ENCODE data around the gene DLGAP1.

The DLGAP1 gene

DNA sequence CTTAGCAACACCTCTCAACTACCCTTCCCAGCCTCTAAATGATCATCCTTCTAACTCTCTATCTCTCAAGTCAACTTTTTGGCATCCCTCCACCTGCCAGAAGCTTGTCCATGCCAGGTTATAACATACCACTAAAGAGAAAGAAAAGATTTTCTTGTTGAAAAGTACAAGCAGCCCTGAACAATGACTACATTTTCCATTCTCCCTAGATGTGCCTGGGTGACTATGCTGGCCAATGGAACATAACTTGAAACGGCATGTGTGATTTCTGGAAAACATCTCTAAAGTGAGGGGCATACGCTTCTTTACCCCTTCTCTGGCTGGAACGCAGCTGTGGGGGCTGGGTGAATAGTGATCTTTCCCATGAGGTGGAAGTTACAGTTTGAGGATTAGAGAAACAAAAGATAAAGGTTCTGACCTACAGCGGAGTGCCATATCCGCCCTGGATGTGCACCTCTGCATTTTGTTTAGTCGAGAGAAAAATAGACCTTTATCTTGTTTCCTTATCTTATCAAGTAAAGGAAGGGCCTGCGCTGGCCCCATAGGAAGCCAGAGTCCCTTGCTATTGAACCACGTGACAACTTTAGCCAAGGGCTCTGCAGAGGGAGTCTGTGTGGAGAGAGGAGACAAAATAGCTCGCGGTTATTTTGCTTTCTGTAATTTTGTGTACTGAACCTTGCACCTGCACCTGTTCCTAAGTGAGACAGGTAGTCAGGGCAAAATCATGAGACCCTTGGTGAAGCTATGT, 568.4 kb downstream of the DLGAP1 start:
- Histone ChIP-seq H3K27ac (ENCODE audit: low read length) (no peak overlapping the region), H3K4me1 (ENCODE audit: control insufficient read depth in 1 of 2, insufficient read depth in 2 of 2, low read length in 2 of 2) (no peaks in the 10 kb centered on the region), H3K4me3 (ENCODE audit: low read depth in 1 of 2, low read length in 2 of 2) (no peak overlapping the region), H3K9me3 (ENCODE audit: control insufficient read depth in 1 of 2, low read length in 2 of 2) (no peaks in the 10 kb centered on the region), H3K27me3 (ENCODE audit: low read depth, low read length) (no peaks in the 10 kb centered on the region), H3K36me3 (ENCODE audit: control insufficient read depth in 1 of 2, insufficient read depth in 2 of 2, low read length in 2 of 2) (no peaks in the 10 kb centered on the region)

DNA sequence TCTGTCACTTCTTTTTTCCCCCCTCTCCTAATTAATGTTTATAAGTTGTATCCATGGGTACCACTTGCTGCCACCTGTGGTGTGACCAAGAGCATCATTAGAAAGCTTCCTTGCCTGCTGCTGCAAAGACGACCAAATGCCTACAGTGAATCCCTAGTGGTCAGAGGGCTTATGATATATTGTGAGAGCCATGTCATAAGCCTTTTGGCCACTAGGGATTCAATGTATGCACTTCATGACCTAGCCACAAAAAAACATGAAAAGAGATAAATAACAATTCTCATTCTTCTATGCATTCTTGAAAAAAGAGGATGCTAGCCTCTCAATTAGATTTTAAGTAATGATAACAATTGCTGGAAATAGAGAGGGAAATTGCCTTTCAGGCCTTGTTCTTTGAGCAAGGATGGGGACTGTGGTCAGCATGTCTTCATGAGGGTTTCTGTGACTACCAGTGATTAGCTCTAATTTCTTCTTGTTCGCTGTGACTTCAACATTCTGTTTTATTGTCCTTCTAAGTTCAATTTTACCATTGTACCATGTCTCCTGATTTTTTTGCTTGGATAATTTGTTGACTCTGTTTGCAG, 569.8 kb downstream of the DLGAP1 start:
- Histone ChIP-seq H3K9me3 (ENCODE audit: control insufficient read depth in 1 of 2, low read length in 2 of 2) (no peaks in the 10 kb centered on the region), H3K27me3 (ENCODE audit: low read depth, low read length) (no peaks in the 10 kb centered on the region), H3K4me3 (ENCODE audit: low read depth in 1 of 2, low read length in 2 of 2) (no peak overlapping the region), H3K36me3 (ENCODE audit: control insufficient read depth in 1 of 2, insufficient read depth in 2 of 2, low read length in 2 of 2) (no peaks in the 10 kb centered on the region), H3K4me1 (ENCODE audit: control insufficient read depth in 1 of 2, insufficient read depth in 2 of 2, low read length in 2 of 2) (no peaks in the 10 kb centered on the region), H3K27ac (ENCODE audit: low read length) (no peak overlapping the region)

DNA sequence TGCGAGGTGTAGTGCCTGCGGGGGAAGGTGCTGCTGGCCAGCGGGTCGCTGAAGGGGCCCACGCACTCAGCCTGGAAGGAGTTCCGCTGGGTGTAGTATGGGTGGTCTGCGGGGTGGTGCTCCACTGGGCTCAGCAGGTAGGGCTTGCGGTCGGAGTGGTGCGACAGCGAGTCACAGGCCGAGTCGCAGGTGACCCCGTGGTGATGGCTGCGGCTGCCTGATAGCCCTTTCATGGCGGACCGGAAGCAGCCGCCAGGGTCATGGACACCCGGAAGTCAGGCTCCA, 575.3 kb downstream of the DLGAP1 start:
- no peak overlapping the region for H3K27ac ChIP-seq (ENCODE audit: low read length)
- no peaks in the 10 kb centered on the region for H3K27me3 ChIP-seq (ENCODE audit: low read depth, low read length)

DNA sequence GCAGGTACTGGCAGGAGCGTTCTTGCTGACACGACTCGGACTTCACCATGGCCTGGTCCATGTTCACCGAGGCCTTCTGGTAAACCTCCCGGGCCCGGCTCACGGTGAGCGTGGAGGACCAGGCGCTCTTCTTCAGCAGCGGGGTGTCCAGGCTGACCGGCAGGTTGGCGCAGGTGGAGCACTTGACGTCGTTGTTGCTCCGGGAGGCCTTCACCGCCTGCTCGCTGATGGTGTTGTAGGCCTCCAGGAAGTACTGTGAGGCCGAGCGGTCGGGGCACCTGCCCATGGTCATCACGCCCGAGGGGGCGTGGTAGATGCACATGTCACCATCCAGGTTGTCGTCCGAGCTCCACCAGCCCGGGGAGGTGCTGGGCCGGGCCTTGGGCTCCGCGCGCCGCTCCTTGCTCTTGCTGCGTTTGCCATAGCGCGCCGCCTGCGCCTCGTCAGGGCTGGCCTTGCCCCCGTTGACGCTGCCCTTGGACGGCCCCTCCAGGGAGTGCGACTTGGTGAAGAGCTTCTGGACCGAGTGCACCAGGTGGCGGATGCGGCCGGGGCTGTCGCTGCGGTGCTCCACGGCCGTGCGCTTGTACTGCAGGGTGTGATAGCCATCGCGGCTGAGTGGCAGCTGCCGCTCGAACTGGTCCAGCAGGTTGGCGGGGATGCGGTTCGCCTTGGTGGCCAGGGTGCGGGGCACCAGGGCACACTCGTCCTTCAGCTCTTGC, 575.8 kb downstream of the DLGAP1 start:
- Histone ChIP-seq H3K9me3 (ENCODE audit: control insufficient read depth in 1 of 2, low read length in 2 of 2) (no peaks in the 10 kb centered on the region), H3K27me3 (ENCODE audit: low read depth, low read length) (no peaks in the 10 kb centered on the region), H3K27ac (ENCODE audit: low read length) (no peak overlapping the region), H3K4me3 (ENCODE audit: low read depth in 1 of 2, low read length in 2 of 2) (no peak overlapping the region), H3K4me1 (ENCODE audit: control insufficient read depth in 1 of 2, insufficient read depth in 2 of 2, low read length in 2 of 2) (no peaks in the 10 kb centered on the region), H3K36me3 (ENCODE audit: control insufficient read depth in 1 of 2, insufficient read depth in 2 of 2, low read length in 2 of 2) (no peaks in the 10 kb centered on the region)

More for the DNA sequence above, 575.3 kb downstream of the DLGAP1 start:
- no peak overlapping the region for H3K4me3 ChIP-seq (ENCODE audit: low read depth in 1 of 2, low read length in 2 of 2)
- H3K4me1 ChIP-seq (ENCODE audit: control insufficient read depth in 1 of 2, insufficient read depth in 2 of 2, low read length in 2 of 2): no peaks in the 10 kb centered on the region
- no peaks in the 10 kb centered on the region for H3K9me3 ChIP-seq (ENCODE audit: control insufficient read depth in 1 of 2, low read length in 2 of 2)
- H3K36me3 ChIP-seq (ENCODE audit: control insufficient read depth in 1 of 2, insufficient read depth in 2 of 2, low read length in 2 of 2): no peaks in the 10 kb centered on the region

DNA sequence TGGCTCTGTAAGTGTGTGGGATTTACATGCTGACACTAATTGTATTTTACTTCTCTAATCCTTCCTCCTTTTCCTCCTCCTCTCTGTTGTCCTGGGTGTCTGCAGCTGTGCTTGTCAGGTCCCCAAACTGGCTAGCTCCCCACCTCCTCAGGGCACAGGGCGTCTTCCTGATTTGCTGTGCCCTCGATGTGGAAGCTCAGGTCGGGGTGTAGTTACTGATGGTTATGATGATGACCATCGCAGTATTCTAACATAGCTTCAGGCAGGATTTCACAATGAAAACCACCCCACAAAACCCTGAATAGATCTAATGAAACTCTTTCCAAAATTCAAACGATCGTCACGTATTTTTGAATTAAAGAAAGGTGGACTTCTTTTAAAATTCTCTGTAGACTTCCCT, 576.7 kb downstream of the DLGAP1 start:
- no peaks in the 10 kb centered on the region for H3K4me1 ChIP-seq (ENCODE audit: control insufficient read depth in 1 of 2, insufficient read depth in 2 of 2, low read length in 2 of 2)
- H3K4me3 ChIP-seq (ENCODE audit: low read depth in 1 of 2, low read length in 2 of 2): no peak overlapping the region

DNA sequence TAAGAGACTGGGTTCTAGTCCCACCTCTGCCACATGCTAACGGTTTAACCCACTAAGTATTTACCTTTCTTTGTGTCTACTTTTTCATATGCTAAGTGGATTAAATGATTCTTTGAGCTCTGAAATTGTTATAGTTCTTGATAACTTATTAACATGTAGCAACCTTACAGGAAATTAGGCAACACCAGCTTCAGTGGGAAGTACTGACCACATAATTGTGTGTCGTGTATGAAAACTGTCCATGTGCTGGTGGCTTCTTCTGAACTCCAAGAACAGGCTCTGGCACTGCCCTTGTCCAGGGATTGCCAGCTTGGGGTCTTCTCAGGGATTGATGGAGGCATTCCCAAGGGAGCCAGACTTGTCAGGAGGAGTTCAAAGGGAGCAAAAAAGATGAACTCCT, 577.4 kb downstream of the DLGAP1 start:
- no peaks in the 10 kb centered on the region for H3K27me3 ChIP-seq (ENCODE audit: low read depth, low read length)
- H3K4me3 ChIP-seq (ENCODE audit: low read depth in 1 of 2, low read length in 2 of 2): no peak overlapping the region
- no peak overlapping the region for H3K27ac ChIP-seq (ENCODE audit: low read length)
- H3K9me3 ChIP-seq (ENCODE audit: control insufficient read depth in 1 of 2, low read length in 2 of 2): no peaks in the 10 kb centered on the region
- no peaks in the 10 kb centered on the region for H3K4me1 ChIP-seq (ENCODE audit: control insufficient read depth in 1 of 2, insufficient read depth in 2 of 2, low read length in 2 of 2)
- H3K36me3 ChIP-seq (ENCODE audit: control insufficient read depth in 1 of 2, insufficient read depth in 2 of 2, low read length in 2 of 2): no peaks in the 10 kb centered on the region

More for the DNA sequence above, 576.7 kb downstream of the DLGAP1 start:
- H3K36me3 ChIP-seq (ENCODE audit: control insufficient read depth in 1 of 2, insufficient read depth in 2 of 2, low read length in 2 of 2): no peaks in the 10 kb centered on the region
- H3K9me3 ChIP-seq (ENCODE audit: control insufficient read depth in 1 of 2, low read length in 2 of 2): no peaks in the 10 kb centered on the region
- no peaks in the 10 kb centered on the region for H3K27me3 ChIP-seq (ENCODE audit: low read depth, low read length)
- H3K27ac ChIP-seq (ENCODE audit: low read length): no peak overlapping the region

DNA sequence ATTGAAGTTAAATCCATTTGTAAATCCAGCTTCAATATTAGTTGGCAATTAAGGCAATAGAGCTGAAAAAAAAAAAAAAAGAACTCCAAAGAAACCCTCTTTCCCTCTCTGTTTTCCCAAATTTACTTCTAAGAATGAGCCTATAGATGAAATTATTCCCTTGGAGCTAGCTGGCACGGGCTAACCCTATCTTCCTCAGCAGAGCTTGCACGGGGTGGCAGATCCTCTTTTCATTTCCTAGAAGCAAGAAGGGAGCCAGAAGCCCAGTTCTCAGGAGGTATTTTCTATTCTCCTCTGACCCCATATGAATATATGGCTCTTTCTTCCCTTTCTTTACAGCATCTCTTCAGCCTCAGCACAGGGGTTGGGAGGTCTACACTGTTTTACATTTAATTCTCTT, 579.1 kb downstream of the DLGAP1 start:
- no peaks in the 10 kb centered on the region for H3K9me3 ChIP-seq (ENCODE audit: control insufficient read depth in 1 of 2, low read length in 2 of 2)
- H3K4me1 ChIP-seq (ENCODE audit: control insufficient read depth in 1 of 2, insufficient read depth in 2 of 2, low read length in 2 of 2): no peaks in the 10 kb centered on the region
- no peaks in the 10 kb centered on the region for H3K36me3 ChIP-seq (ENCODE audit: control insufficient read depth in 1 of 2, insufficient read depth in 2 of 2, low read length in 2 of 2)
- no peaks in the 10 kb centered on the region for H3K27me3 ChIP-seq (ENCODE audit: low read depth, low read length)
- H3K27ac ChIP-seq (ENCODE audit: low read length): no peak overlapping the region
- H3K4me3 ChIP-seq (ENCODE audit: low read depth in 1 of 2, low read length in 2 of 2): no peak overlapping the region

DNA sequence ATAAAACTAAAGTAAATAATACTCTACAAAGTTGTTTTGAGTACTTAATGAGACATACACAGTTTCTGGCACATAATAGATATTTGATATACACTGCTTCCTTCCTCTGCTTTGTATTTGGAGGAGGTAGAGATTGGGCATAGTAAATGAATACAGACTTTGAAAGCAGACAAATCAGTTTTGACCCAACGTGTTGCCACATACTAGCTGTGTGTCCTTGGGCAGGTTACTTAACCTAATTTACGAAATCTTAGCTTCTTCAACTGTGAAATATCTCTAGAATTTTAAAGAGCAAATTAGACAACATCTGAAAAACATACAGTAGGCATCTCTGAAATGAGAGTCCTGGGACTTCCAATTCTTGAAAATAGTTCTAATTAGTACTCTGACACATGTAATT, 579.7 kb downstream of the DLGAP1 start:
- Histone ChIP-seq H3K27ac (ENCODE audit: low read length) (no peak overlapping the region), H3K9me3 (ENCODE audit: control insufficient read depth in 1 of 2, low read length in 2 of 2) (no peaks in the 10 kb centered on the region), H3K27me3 (ENCODE audit: low read depth, low read length) (no peaks in the 10 kb centered on the region), H3K4me3 (ENCODE audit: low read depth in 1 of 2, low read length in 2 of 2) (no peak overlapping the region), H3K4me1 (ENCODE audit: control insufficient read depth in 1 of 2, insufficient read depth in 2 of 2, low read length in 2 of 2) (no peaks in the 10 kb centered on the region), H3K36me3 (ENCODE audit: control insufficient read depth in 1 of 2, insufficient read depth in 2 of 2, low read length in 2 of 2) (no peaks in the 10 kb centered on the region)

DNA sequence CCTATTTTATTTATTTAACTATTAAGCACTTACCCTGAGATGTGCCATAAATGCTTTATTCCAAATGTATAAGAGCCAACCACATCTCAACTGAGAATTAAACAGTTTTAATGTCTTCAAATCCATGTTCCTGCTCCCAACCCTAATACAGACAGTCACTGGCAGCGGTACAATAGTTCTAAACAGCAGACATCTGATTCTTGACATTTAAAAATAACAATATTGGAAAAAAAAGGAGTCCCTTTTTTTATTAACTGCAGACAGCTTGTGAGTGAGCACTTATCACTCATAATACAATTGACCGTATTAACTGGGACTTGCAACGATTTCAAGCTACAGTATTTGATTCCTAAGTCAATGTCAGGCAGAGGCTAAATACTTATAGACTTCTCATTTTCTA, 580.5 kb downstream of the DLGAP1 start:
- Histone ChIP-seq H3K27me3 (ENCODE audit: low read depth, low read length) (no peaks in the 10 kb centered on the region), H3K4me3 (ENCODE audit: low read depth in 1 of 2, low read length in 2 of 2) (no peak overlapping the region), H3K27ac (ENCODE audit: low read length) (no peak overlapping the region), H3K4me1 (ENCODE audit: control insufficient read depth in 1 of 2, insufficient read depth in 2 of 2, low read length in 2 of 2) (no peaks in the 10 kb centered on the region), H3K36me3 (ENCODE audit: control insufficient read depth in 1 of 2, insufficient read depth in 2 of 2, low read length in 2 of 2) (no peaks in the 10 kb centered on the region), H3K9me3 (ENCODE audit: control insufficient read depth in 1 of 2, low read length in 2 of 2) (no peaks in the 10 kb centered on the region)

DNA sequence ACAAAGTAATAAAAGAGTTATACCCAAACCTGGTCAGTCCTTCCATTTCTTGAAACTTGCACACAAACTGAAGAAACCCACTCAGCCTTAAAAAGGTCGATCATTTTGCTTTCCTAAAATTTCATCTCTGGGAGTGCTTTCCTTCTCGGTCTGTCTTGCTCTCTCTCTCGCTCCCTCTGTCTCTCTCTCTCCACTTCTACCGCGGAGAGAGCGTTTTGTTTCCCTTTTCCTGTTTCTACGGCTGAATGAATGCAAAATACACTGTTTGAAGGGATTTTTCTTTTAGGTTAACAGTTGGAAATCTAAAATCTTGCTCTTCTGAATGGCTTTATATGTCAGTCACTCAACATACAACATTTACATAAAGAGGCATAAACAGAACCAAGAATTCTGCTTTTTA, 581.0 kb downstream of the DLGAP1 start:
- H3K27ac ChIP-seq (ENCODE audit: low read length): no peak overlapping the region
- no peaks in the 10 kb centered on the region for H3K27me3 ChIP-seq (ENCODE audit: low read depth, low read length)
- H3K9me3 ChIP-seq (ENCODE audit: control insufficient read depth in 1 of 2, low read length in 2 of 2): no peaks in the 10 kb centered on the region
- H3K4me1 ChIP-seq (ENCODE audit: control insufficient read depth in 1 of 2, insufficient read depth in 2 of 2, low read length in 2 of 2): no peaks in the 10 kb centered on the region
- no peak overlapping the region for H3K4me3 ChIP-seq (ENCODE audit: low read depth in 1 of 2, low read length in 2 of 2)
- H3K36me3 ChIP-seq (ENCODE audit: control insufficient read depth in 1 of 2, insufficient read depth in 2 of 2, low read length in 2 of 2): no peaks in the 10 kb centered on the region

DNA sequence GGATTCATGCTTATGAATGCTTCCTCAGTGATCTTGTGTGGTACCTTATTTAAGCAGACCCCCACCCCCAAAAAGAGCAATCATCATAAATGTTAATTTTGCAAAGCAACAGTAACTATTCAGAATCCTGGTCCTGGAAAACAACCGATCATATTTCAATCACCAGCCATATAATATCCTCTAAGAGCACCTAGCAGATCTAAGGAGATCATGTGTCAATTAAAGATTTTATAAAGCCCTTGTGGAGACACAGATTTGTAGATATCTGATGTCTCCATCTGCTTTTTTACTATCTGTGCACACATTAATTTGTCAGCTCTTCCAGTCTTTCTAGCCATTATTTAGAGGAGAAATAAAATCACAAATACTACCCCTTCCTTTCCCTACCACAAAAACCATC, 581.4 kb downstream of the DLGAP1 start:
- no peaks in the 10 kb centered on the region for H3K27me3 ChIP-seq (ENCODE audit: low read depth, low read length)
- H3K36me3 ChIP-seq (ENCODE audit: control insufficient read depth in 1 of 2, insufficient read depth in 2 of 2, low read length in 2 of 2): no peaks in the 10 kb centered on the region
- H3K4me3 ChIP-seq (ENCODE audit: low read depth in 1 of 2, low read length in 2 of 2): no peak overlapping the region
- H3K9me3 ChIP-seq (ENCODE audit: control insufficient read depth in 1 of 2, low read length in 2 of 2): no peaks in the 10 kb centered on the region
- H3K4me1 ChIP-seq (ENCODE audit: control insufficient read depth in 1 of 2, insufficient read depth in 2 of 2, low read length in 2 of 2): no peaks in the 10 kb centered on the region
- H3K27ac ChIP-seq (ENCODE audit: low read length): no peak overlapping the region

All from muscle layer of duodenum (tissue), 2 donors.